ENCODE results near the gene LTB.

GRCh38 chr6:31540640-31541039 is 41.6 kb downstream of the LTB start:
- TF ChIP-seq, protein P1, sequence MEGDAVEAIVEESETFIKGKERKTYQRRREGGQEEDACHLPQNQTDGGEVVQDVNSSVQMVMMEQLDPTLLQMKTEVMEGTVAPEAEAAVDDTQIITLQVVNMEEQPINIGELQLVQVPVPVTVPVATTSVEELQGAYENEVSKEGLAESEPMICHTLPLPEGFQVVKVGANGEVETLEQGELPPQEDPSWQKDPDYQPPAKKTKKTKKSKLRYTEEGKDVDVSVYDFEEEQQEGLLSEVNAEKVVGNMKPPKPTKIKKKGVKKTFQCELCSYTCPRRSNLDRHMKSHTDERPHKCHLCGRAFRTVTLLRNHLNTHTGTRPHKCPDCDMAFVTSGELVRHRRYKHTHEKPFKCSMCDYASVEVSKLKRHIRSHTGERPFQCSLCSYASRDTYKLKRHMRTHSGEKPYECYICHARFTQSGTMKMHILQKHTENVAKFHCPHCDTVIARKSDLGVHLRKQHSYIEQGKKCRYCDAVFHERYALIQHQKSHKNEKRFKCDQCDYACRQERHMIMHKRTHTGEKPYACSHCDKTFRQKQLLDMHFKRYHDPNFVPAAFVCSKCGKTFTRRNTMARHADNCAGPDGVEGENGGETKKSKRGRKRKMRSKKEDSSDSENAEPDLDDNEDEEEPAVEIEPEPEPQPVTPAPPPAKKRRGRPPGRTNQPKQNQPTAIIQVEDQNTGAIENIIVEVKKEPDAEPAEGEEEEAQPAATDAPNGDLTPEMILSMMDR (IDR thresholded peaks at IDR 0.05), result no peak
- no peak for TF ChIP-seq POLR2A (IDR thresholded peaks at IDR 0.05)

Measured in thyroid gland (tissue), 4 donors.